ENCODE measurements around the gene KRTAP17-1. TPM values are rescaled to one million over a fixed set of nuclear protein-coding genes. Genes with fewer than 3 reads are reported as not detected.
"Not testable (repeated sequence)": the region's sequence is repeated elsewhere in the genome, so short reads cannot be mapped to it uniquely, and the experiment has no call there.

The KRTAP17-1 gene
- total RNA-seq, 3 donors from 2014 or later = not detected

GRCh38 chr17:41352597-41353366 lies 37.3 kb upstream of the KRTAP17-1 start:
- TF ChIP-seq CTCF (IDR thresholded peaks at IDR 0.05) (no peak), POLR2AphosphoS5 (IDR thresholded peaks at IDR 0.05) (no peak), POLR2A (IDR thresholded peaks at IDR 0.05) (no peak)
- DNase-seq (ENCODE audit: low spot score in 2 of 2) = no peak
- no peak overlapping the region for H3K4me3 ChIP-seq
- H3K36me3 ChIP-seq = no peaks in the 10 kb centered on the region
- H3K4me1 ChIP-seq = no peaks in the 10 kb centered on the region
- intact Hi-C loops (cut with DNase I; ENCODE audit: low total_unique reads) = no loop called here
- H3K27me3 ChIP-seq = no peaks in the 10 kb centered on the region
- H3K9me3 ChIP-seq = no peaks in the 10 kb centered on the region
- H3K27ac ChIP-seq = no peak overlapping the region

- H3K36me3 ChIP-seq = no peaks in the 10 kb centered on the region
- no peaks in the 10 kb centered on the region for H3K4me1 ChIP-seq
- no peak for DNase-seq (ENCODE audit: low spot score in 2 of 2)
- H3K9me3 ChIP-seq = no peaks in the 10 kb centered on the region
- no peaks in the 10 kb centered on the region for H3K27me3 ChIP-seq
- intact Hi-C loops (cut with DNase I; ENCODE audit: low total_unique reads) = no loop called here
- no peak for TF ChIP-seq CTCF (IDR thresholded peaks at IDR 0.05)
- TF ChIP-seq POLR2A (IDR thresholded peaks at IDR 0.05) = no peak
- TF ChIP-seq POLR2AphosphoS5 (IDR thresholded peaks at IDR 0.05) = no peak
- no peak overlapping the region for H3K4me3 ChIP-seq
- H3K27ac ChIP-seq = no peak overlapping the region
Observed at GRCh38 chr17:41351177-41351576, 35.7 kb upstream of the KRTAP17-1 start.

GRCh38 chr17:41350381-41350878 lies 34.9 kb upstream of the KRTAP17-1 start, which contains the start of gene KRT33A:
Gene KRT33A, minus strand, starts transcription at chr17:41350828. Its CDS starts 61 bp downstream, at chr17:41350767.
- intact Hi-C loops (cut with DNase I; ENCODE audit: low total_unique reads); H3K9me3 ChIP-seq; H3K36me3 ChIP-seq; H3K27ac ChIP-seq; H3K27me3 ChIP-seq; H3K4me1 ChIP-seq; H3K4me3 ChIP-seq; DNase-seq (ENCODE audit: low spot score in 2 of 2): not testable (repeated sequence)

- Histone ChIP-seq H3K9me3 (no peaks in the 10 kb centered on the region), H3K27me3 (no peaks in the 10 kb centered on the region), H3K36me3 (no peaks in the 10 kb centered on the region), H3K4me1 (peaks cover 0 to 7% of the 10 kb centered on the region in 2 donors), H3K27ac (peak overlapping the region; percentile 27 to 38), H3K4me3 (no peak overlapping the region)
- intact Hi-C loops (cut with DNase I; ENCODE audit: low total_unique reads) = no loop called here
- TF ChIP-seq CTCF (IDR thresholded peaks at IDR 0.05) = no peak
- no peak for TF ChIP-seq POLR2A (IDR thresholded peaks at IDR 0.05)
- TF ChIP-seq POLR2AphosphoS5 (IDR thresholded peaks at IDR 0.05) = no peak
- no peak for DNase-seq (ENCODE audit: low spot score in 2 of 2)
Observed at GRCh38 chr17:41347869-41348760, 32.6 kb upstream of the KRTAP17-1 start.

- DNase-seq (ENCODE audit: low spot score in 2 of 2); H3K36me3 ChIP-seq; H3K27me3 ChIP-seq; H3K4me1 ChIP-seq; intact Hi-C loops (cut with DNase I; ENCODE audit: low total_unique reads); H3K4me3 ChIP-seq: not testable (repeated sequence)
- Histone ChIP-seq H3K27ac (peak overlapping the region; percentile 27 to 54), H3K9me3 (peaks cover 7 to 16% of the 10 kb centered on the region in 2 donors)
Observed at GRCh38 chr17:41346421-41346820, 30.9 kb upstream of the KRTAP17-1 start.

GRCh38 chr17:41345992-41346391 lies 30.5 kb upstream of the KRTAP17-1 start:
- H3K4me1 ChIP-seq = peaks cover 0 to 7% of the 10 kb centered on the region in 2 donors
- peaks cover 7 to 17% of the 10 kb centered on the region in 2 donors for H3K9me3 ChIP-seq
- TF ChIP-seq POLR2AphosphoS5 (IDR thresholded peaks at IDR 0.05) = no peak
- TF ChIP-seq POLR2A (IDR thresholded peaks at IDR 0.05) = no peak
- TF ChIP-seq CTCF (IDR thresholded peaks at IDR 0.05) = no peak
- no peaks in the 10 kb centered on the region for H3K27me3 ChIP-seq
- intact Hi-C loops (cut with DNase I; ENCODE audit: low total_unique reads) = no loop called here
- no peak for DNase-seq (ENCODE audit: low spot score in 2 of 2)
- H3K36me3 ChIP-seq = no peaks in the 10 kb centered on the region
- H3K27ac ChIP-seq = peak overlapping the region; percentile 27 to 54
- H3K4me3 ChIP-seq = no peak overlapping the region

Measured in breast epithelium (tissue), 4 donors.